ENCODE measurements around the gene CORO2B. TPM values are rescaled to one million over a fixed set of nuclear protein-coding genes. Genes with fewer than 3 reads are reported as not detected.
A peak's percentile ranks its signal among the peaks of the same experiment; 100 is the strongest.

The CORO2B gene
- total and polyA plus RNA-seq, 2 of the 4 experiments (the other 2 are of a cell fraction): 9.3 to 39.3 TPM

GRCh38 chr15:68639926-68640600 lies 61.3 kb downstream of the CORO2B start:
- Histone ChIP-seq H3K27me3 (ENCODE audit: control insufficient read depth, insufficient read depth, low read length) (no peaks in the 10 kb centered on the region), H3K4ac (ENCODE audit: low read depth, low read length) (peak overlapping the region; percentile 90), H4K5ac (ENCODE audit: low read depth, low read length) (peak overlapping the region; percentile 64; the same call in 1 of the 2 replicates), H2AFZ (replicated peaks; ENCODE audit: low read length, poor library complexity) (no peak overlapping the region), H3K18ac (ENCODE audit: low read depth, low read length) (peak overlapping the region; percentile 65; the same call in 1 of the 2 replicates), H3K79me1 (ENCODE audit: low read depth in 1 of 2, low read length in 2 of 2) (peaks cover 17 to 80% of the 10 kb centered on the region in 2 experiments), H3K14ac (replicated peaks; ENCODE audit: low read depth, low read length) (peak overlapping the region; percentile 84), H3K36me3 (ENCODE audit: control insufficient read depth, insufficient read depth, low read length) (no peaks in the 10 kb centered on the region), H4K91ac (ENCODE audit: insufficient read depth, low read depth, low read length) (peak overlapping the region; percentile 86), H3K4me2 (ENCODE audit: low read depth, low read length) (no peak overlapping the region), H2BK5ac (ENCODE audit: low read depth, low read length, poor library complexity, severe bottlenecking) (peak overlapping the region; percentile 90), H3K27ac (ENCODE audit: insufficient read depth, low read length) (peak overlapping the region; percentile 30), H3K4me1 (ENCODE audit: control insufficient read depth, insufficient read depth, low read length) (peaks cover 60% of the 10 kb centered on the region), H2AK5ac (ENCODE audit: low read depth, low read length) (peak overlapping the region; percentile 86), H3K9me1 (ENCODE audit: insufficient read depth, low read length) (peaks cover 59% of the 10 kb centered on the region), H3K9ac (ENCODE audit: low read depth, low read length) (no peak overlapping the region), H3K9me3 (ENCODE audit: control insufficient read depth, insufficient read depth, low read length) (no peaks in the 10 kb centered on the region), H2BK15ac (ENCODE audit: low read depth, low read length) (peak overlapping the region; percentile 85; the same call in 2 of the 3 replicates), H2AK9ac (replicated peaks; ENCODE audit: low read depth, low read length, poor library complexity) (peak overlapping the region; percentile 67), H3K4me3 (ENCODE audit: insufficient read depth, low read depth, low read length) (no peak overlapping the region), H4K20me1 (ENCODE audit: insufficient read depth, low read length) (peaks cover 3% of the 10 kb centered on the region; the same call in 1 of the 2 replicates), H2BK20ac (ENCODE audit: low read depth, low read length) (peak overlapping the region; percentile 97), H4K8ac (ENCODE audit: low read depth in 2 of 2, low read length in 2 of 2) (peak overlapping the region; percentile 71 to 90; a peak in 3 of 4 replicates), H2BK120ac (ENCODE audit: low read depth, low read length) (peak overlapping the region; percentile 60), H3K56ac (ENCODE audit: extremely low read depth, insufficient read depth, low read length) (no peak overlapping the region), H3K23ac (ENCODE audit: low read depth, low read length) (peak overlapping the region; percentile 67; the same call in 1 of the 2 replicates)
- CTCF ChIA-PET: interaction anchor here (1.4 kb wide), 1 partner anchor 34 kb away, joined by 4 read pairs; no protein-coding TSS in a partner anchor
- DNase-seq (no peak), ATAC-seq (ENCODE audit: low read depth) (no peak)
- no peak for TF ChIP-seq MXI1 (IDR thresholded peaks at IDR 0.05; ENCODE audit: borderline replicate concordance, low read depth, low read length)
- TF ChIP-seq CHD1 (IDR thresholded peaks at IDR 0.05; ENCODE audit: low read depth, low read length): no peak
- no CpG with 5 or more reads among the region's 7 CpGs for WGBS, 2 experiments (ENCODE audit: extremely low coverage in 2 of 2, insufficient read length in 1 of 2)
- dilution Hi-C loops (cut with HindIII; ENCODE audit: low sequenced_read_pairs, unreplicated experiment) (no loop called here), intact Hi-C loops (cut with micrococcal nuclease) (no loop called here), in situ Hi-C loops (cut with MboI; ENCODE audit: low sequenced_read_pairs) (no loop called here)
- BruUV-seq (replicated peaks): no TSS peak
- POLR2A ChIA-PET (ENCODE audit: unreplicated experiment): no interaction called here
